ENCODE data around the gene RFX5. TPM values are rescaled to one million over a fixed set of nuclear protein-coding genes. Genes with fewer than 3 reads are reported as not detected.

RFX5 gene
- total and polyA plus RNA-seq, 9 of the 15 experiments (the other 6 are each of a cell fraction or from before 2014, with no cell fraction given), result 3.8 to 48.2 (median 32.2) TPM

DNA sequence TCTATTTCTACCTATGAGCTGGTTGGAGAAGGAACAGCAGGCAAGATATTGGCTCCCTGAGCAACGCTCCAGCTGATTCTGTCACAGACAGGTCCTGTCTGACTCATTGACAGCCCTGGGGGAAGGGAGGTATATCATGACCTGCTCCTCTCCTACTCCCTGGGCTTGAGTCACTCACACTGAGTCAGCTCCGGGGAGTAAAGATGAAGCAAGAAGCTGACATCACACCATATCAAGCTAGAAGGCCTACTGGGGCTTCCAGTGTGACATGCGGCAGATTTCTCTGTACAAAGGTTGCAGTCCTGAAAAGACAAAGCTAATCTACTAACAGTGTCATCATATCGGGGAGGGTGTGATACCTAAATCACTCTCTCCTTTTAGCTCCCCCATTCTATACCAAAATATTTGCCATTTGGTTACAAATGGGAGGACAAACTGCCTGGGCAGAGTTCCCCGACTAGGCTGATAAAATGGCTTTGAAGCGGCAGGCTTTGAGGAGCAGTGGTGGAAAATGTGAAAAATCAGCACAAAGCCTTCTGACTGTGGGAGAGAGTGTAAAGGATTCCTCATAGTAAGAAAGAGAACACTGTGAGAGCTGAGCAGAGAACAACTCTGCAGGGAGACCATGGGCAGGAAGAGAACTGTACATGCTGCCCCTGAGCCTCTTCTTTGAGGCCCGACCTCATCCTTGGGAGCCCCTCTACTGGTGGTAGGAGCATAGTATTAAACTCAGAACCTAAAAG is 35.3 kb downstream of the RFX5 start (continued):
- no peak for TF ChIP-seq HMG20B (CRISPR knock-in tag; IDR thresholded peaks at IDR 0.05)
- TF ChIP-seq ZSCAN32 (CRISPR knock-in tag; IDR thresholded peaks at IDR 0.05), result no peak
- TF ChIP-seq CBX2 (IDR thresholded peaks at IDR 0.05; ENCODE audit: insufficient read depth, low read length, poor library complexity, severe bottlenecking), result no peak
- TF ChIP-seq, protein P1, sequence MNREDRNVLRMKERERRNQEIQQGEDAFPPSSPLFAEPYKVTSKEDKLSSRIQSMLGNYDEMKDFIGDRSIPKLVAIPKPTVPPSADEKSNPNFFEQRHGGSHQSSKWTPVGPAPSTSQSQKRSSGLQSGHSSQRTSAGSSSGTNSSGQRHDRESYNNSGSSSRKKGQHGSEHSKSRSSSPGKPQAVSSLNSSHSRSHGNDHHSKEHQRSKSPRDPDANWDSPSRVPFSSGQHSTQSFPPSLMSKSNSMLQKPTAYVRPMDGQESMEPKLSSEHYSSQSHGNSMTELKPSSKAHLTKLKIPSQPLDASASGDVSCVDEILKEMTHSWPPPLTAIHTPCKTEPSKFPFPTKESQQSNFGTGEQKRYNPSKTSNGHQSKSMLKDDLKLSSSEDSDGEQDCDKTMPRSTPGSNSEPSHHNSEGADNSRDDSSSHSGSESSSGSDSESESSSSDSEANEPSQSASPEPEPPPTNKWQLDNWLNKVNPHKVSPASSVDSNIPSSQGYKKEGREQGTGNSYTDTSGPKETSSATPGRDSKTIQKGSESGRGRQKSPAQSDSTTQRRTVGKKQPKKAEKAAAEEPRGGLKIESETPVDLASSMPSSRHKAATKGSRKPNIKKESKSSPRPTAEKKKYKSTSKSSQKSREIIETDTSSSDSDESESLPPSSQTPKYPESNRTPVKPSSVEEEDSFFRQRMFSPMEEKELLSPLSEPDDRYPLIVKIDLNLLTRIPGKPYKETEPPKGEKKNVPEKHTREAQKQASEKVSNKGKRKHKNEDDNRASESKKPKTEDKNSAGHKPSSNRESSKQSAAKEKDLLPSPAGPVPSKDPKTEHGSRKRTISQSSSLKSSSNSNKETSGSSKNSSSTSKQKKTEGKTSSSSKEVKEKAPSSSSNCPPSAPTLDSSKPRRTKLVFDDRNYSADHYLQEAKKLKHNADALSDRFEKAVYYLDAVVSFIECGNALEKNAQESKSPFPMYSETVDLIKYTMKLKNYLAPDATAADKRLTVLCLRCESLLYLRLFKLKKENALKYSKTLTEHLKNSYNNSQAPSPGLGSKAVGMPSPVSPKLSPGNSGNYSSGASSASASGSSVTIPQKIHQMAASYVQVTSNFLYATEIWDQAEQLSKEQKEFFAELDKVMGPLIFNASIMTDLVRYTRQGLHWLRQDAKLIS (CRISPR knock-in tag; IDR thresholded peaks at IDR 0.05), result no peak
- TF ChIP-seq MAFF (IDR thresholded peaks at IDR 0.05; ENCODE audit: low read length), result peak; percentile 69; the same call in 1 of the 2 replicates
- TF ChIP-seq RBM17 (IDR thresholded peaks at IDR 0.05; ENCODE audit: borderline replicate concordance, low read depth, low read length), result no peak
- TF ChIP-seq PML (IDR thresholded peaks at IDR 0.05; ENCODE audit: low read length), result peak; percentile 21; the same call in 1 of the 2 replicates

Measured in K562 (cell line).